HG02885 (cell line): ENCODE results near the gene MAN1C1.
"Not testable (repeated sequence)": the region's sequence is repeated elsewhere in the genome, so short reads cannot be mapped to it uniquely, and the experiment has no call there.

ENCODE experiments used
- ATAC-seq: cut with Tn5 transposase; IDR thresholded peaks from one replicate; pipeline ENCODE4 v1.9.1; 2021; ENCODE audit warnings: mild to moderate bottlenecking; ENCODE audit not compliant: unreplicated experiment, poor library complexity

The MAN1C1 gene

GRCh38 chr1:25581764-25582163, 34.8 kb upstream of the MAN1C1 start:
- no peak for ATAC-seq

GRCh38 chr1:25583519-25584370, 32.8 kb upstream of the MAN1C1 start:
- ATAC-seq = no peak

GRCh38 chr1:25586181-25586588, 30.4 kb upstream of the MAN1C1 start:
- no peak for ATAC-seq

GRCh38 chr1:25587290-25587689, 29.3 kb upstream of the MAN1C1 start:
- no peak for ATAC-seq

GRCh38 chr1:25588224-25588623, 28.4 kb upstream of the MAN1C1 start:
- ATAC-seq = not testable (repeated sequence)

GRCh38 chr1:25588786-25589185, 27.8 kb upstream of the MAN1C1 start:
- not testable (repeated sequence) for ATAC-seq

- ATAC-seq = no peak
These were observed 26.3 kb upstream of the MAN1C1 start for GRCh38 chr1:25590096-25590824.

GRCh38 chr1:25593861-25594260, 22.7 kb upstream of the MAN1C1 start:
- no peak for ATAC-seq

- ATAC-seq = no peak
These were observed 21.6 kb upstream of the MAN1C1 start for GRCh38 chr1:25594971-25595370.

- not testable (repeated sequence) for ATAC-seq
These were observed 19.9 kb upstream of the MAN1C1 start for GRCh38 chr1:25596641-25597040.

GRCh38 chr1:25598879-25599278, 17.7 kb upstream of the MAN1C1 start:
- ATAC-seq = no peak

- no peak for ATAC-seq
These were observed 16.5 kb upstream of the MAN1C1 start for GRCh38 chr1:25599969-25600610.

GRCh38 chr1:25600971-25601699, 15.5 kb upstream of the MAN1C1 start:
- ATAC-seq = not testable (repeated sequence)

- not testable (repeated sequence) for ATAC-seq
These were observed 12.6 kb upstream of the MAN1C1 start for GRCh38 chr1:25603779-25604538.

- ATAC-seq = no peak
These were observed 9.5 kb upstream of the MAN1C1 start for GRCh38 chr1:25607123-25607522.

- ATAC-seq = peak; percentile 64
These were observed 8.0 kb upstream of the MAN1C1 start for GRCh38 chr1:25608488-25609178.

- no peak for ATAC-seq
These were observed 6.7 kb upstream of the MAN1C1 start for GRCh38 chr1:25609921-25610320.

- ATAC-seq = no peak
These were observed 5.6 kb upstream of the MAN1C1 start for GRCh38 chr1:25610822-25611630.
